GM19463 (cell line): ENCODE results near the gene NELFE.
"Not testable (repeated sequence)": the region's sequence is repeated elsewhere in the genome, so short reads cannot be mapped to it uniquely, and the experiment has no call there.

Experiments used
- ATAC-seq: cut with Tn5 transposase; IDR thresholded peaks from one replicate; pipeline ENCODE4 v1.9.1; 2021; ENCODE audit warnings: mild to moderate bottlenecking, moderate library complexity; ENCODE audit not compliant: unreplicated experiment

Gene NELFE

GRCh38 chr6:31958741-31959739 is at the start of gene NELFE, which contains the start of gene SKIC2:
Gene NELFE, minus strand, starts transcription at chr6:31958971. Its CDS starts 525 bp downstream, at chr6:31958446.
Gene SKIC2, plus strand, starts transcription at chr6:31959175. Its CDS starts 18 bp downstream, at chr6:31959193.
- peak; percentile 99 for ATAC-seq

- not testable (repeated sequence) for ATAC-seq
Observed at GRCh38 chr6:32008037-32008436, 49.3 kb upstream of the NELFE start.

- ATAC-seq, result not testable (repeated sequence)
Observed at GRCh38 chr6:32007086-32007485, 48.3 kb upstream of the NELFE start.

DNA sequence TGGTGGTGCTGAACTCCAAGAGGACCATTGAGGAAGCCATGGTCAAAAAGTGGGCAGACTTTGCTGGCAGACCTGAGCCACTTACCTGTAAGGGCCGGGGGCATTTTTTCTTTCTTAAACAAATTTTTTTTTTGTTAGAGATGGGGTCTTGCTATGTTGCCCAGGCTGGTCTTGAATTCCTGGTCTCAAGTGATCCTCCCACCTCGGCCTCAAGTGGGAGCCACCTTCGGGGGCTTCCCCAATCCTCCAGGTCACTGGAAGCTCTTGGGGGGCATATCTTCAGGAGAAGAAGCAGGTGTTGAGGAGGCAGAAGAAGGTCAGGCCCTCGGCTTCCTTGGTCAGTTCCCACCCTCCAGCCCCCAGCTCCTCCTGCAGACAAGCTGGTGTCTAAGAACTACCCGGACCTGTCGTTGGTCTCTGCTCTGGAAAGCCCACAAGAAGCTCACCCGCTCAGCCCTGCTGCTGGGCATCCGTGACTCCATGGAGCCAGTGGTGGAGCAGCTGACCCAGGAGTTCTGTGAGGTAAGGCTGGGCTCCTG is 47.3 kb upstream of the NELFE start:
- ATAC-seq, result not testable (repeated sequence)

DNA sequence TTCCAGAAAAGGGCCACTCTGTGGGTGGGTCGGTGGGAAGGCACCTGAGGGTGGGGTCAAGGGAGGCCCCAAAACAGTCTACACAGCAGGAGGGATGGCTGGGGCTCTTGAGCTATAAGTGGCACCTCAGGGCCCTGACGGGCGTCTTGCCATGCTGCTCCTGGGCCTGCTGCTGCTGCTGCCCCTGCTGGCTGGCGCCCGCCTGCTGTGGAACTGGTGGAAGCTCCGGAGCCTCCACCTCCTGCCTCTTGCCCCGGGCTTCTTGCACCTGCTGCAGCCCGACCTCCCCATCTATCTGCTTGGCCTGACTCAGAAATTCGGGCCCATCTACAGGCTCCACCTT is 46.7 kb upstream of the NELFE start:
- not testable (repeated sequence) for ATAC-seq

GRCh38 chr6:32004864-32005537 is 46.2 kb upstream of the NELFE start:
- ATAC-seq, result not testable (repeated sequence)

DNA sequence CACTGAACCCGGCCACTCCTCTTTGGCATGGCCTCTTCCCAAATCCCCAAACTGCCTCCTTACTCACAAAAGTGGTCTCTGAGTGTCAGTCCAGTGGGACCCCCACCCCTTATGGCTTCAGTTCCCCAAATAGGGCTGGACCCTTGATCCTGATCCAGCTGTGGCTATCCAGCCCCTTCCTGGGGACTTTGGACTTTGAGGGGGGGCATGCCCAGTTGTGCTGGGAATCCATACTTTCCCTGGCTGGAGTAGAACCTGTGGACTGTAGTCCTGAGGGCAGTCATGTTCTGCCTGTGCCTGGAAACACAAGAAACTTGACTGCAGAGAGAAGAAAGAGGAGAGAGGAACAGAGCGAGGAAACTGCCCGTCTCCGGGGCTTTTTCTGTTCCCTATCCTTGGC is 45.6 kb upstream of the NELFE start:
- not testable (repeated sequence) for ATAC-seq

GRCh38 chr6:32003301-32003700 is 44.5 kb upstream of the NELFE start:
- ATAC-seq, result not testable (repeated sequence)

DNA sequence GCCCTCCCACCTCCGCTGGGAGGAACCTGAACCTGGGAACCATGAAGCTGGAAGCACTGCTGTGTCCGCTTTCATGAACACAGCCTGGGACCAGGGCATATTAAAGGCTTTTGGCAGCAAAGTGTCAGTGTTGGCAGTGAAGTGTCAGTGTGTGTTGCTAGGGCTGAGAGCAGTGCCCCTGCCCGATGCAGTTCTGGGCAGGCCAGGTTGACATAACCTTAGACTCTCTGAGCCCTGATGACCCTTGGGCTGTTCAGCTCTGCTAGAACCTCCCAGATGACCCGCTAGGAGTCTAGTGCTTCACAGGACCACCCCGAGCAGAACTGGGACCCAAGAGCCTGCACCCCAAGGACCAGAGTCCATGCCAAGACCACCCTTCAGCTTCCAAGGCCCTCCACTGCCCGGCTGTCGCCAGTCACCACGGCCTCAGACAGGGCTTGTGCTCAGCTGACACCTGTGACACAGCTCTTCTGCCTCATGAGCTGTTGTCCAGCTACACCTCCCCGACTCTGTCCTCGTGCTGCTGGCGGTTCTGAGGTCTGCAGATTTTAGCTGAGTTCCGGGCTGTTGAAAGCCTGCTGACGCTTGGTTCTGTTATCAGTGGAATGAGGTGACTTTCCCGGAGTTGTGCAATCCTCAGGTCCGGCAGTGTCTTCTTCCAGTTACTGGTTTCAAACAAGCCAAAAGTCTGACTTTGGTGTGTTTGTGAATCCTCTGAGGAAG is 43.9 kb upstream of the NELFE start:
- ATAC-seq, result not testable (repeated sequence)

- ATAC-seq, result not testable (repeated sequence)
Observed at GRCh38 chr6:31996385-31996784, 37.6 kb upstream of the NELFE start.

- not testable (repeated sequence) for ATAC-seq
Observed at GRCh38 chr6:31994421-31994820, 35.6 kb upstream of the NELFE start.

DNA sequence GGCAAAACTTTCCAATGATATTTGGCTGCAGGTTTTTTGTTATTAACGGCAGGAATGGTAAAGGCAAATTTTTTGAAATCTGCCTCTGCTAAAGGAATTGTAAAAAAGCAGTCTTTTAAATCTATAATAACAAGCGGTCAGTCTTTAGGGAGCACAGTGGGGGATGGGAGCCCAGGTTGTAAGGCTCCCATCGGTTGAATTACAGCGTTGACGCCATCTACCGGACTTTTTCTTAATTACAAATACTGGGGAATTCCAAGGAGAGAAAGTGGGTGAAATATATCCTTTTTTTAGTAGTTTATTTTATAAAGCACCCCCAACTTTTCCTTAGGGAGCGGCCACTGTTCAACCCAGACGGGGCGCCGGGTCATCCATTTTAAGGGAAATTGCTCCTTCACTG is 30.6 kb upstream of the NELFE start:
- not testable (repeated sequence) for ATAC-seq

GRCh38 chr6:31981744-31982143 is 23.0 kb upstream of the NELFE start, which contains the start of gene C4A:
Gene C4A, plus strand, starts transcription at chr6:31982057. Its CDS starts 51 bp downstream, at chr6:31982108.
- ATAC-seq, result not testable (repeated sequence)

DNA sequence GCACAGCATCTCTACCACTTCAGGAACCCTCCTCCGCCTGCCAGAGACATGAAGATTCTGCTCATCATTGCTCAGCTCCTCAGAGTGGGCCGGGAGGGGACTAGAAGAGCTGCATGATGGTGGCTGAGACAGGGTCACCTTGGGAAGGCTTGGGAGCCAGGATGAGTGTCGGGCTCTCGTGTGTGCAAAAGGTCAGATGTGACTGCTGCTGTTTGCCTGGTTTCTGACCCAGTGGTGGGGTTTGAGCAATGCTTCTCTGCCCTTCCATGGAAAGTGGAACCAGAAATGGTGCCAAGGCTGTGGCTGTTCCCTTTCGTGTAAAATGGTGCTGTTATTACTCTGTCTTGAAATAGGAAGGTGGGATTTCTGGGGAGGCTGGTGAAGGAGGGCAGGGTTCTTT is 22.2 kb upstream of the NELFE start:
- ATAC-seq, result not testable (repeated sequence)

DNA sequence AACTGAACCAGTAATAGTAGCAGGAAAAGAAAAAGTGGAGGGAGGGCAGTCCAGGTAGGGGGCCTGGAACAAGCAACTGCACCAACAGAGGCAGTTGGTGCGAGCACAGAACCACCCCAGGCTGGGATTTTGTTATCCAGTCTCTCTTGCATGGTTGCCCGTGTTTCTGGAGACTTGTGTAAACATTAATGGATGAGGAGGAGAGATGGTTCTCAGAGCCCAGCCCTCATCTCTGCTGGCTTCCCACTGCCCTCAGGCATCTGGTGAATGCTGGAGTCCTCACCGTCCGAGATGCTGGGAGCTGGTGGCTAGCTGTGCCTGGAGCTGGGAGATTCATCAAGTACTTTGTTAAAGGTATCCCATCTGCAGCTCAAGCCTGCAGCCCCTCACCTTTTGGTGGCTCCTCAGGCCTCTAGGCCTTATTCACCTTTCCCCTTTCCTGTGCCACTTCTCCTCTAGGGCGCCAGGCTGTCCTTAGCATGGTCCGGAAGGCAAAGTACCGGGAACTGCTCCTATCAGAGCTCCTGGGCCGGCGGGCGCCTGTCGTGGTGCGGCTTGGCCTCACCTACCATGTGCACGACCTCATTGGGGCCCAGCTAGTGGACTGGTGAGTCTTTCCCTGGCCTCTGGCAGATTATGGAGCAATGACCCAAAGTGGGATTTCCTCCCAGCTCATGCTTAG is 21.6 kb upstream of the NELFE start:
- ATAC-seq, result not testable (repeated sequence)

- ATAC-seq, result no peak
Observed at GRCh38 chr6:31979238-31979898, 20.6 kb upstream of the NELFE start.

DNA sequence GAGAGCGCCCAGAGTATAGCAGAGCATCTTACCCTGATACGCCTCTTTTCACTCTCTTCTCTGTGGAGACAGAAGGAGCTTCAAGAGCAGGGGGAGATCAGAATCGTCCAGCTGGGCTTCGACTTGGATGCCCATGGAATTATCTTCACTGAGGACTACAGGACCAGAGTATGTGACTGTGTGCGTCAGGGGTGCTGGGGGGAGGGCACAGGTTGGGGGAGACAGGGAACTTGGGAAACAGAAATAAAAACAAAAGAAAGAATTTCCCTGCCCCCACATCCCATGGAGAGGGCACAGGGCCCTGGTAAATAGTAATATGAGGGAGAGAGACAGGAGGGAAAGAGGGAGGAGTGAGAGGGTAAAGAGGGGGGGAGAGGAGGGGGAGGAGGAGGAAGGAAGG is 20.1 kb upstream of the NELFE start:
- no peak for ATAC-seq

DNA sequence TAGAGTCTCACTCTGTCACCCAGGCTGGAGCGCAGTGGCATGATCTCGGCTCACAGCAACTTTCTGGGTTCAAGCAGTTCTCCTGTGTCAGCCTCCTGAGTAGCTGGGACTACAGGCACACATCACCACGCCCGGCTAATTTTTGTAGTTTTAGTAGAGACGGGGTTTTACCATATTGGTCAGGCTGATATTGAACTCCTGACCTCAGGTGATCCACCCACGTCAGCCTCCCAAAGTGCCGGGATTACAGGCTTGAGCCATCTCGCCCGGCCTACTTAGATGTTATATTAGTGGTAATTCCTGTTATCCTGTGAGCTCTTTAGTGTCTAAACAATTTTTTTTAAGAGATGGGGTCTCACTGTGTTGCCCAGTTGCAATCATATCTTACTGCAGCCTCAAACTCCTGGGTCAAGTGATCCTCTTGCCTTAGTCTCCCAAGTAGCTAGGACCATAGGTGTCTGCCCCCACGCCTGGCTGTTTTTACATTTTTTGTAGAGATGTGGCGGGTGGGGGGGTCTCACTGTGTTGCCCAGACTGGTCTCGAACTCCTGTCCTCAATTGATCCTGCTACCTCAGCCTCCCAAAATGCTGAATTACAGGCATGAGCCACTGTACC is 19.2 kb upstream of the NELFE start:
- ATAC-seq, result no peak

DNA sequence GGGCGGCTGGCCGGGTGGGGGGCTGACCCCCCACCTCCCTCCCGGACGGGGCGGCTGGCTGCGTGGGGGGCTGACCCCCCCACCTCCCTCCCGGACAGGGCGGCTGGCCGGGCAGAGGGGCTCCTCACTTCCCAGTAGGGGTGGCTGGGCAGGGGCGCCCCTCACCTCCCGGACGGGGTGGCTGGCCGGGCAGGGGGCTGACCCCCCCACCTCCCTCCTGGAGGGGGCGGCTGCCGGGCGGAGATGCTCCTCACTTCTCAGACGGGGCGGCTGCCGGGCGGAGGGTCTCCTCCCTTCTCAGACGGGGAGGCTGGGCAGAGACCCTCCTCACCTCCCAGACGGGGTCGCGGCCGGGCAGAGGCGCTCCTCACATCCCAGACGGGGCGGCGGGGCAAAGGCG is 17.3 kb upstream of the NELFE start:
- ATAC-seq, result not testable (repeated sequence)
